Measurements from ENCODE around the gene INSR. TPM values are rescaled to one million over a fixed set of nuclear protein-coding genes. Genes with fewer than 3 reads are reported as not detected.

The INSR gene
- total and polyA plus RNA-seq, 8 donors, result 14.0 to 22.8 (median 18.2) TPM

DNA sequence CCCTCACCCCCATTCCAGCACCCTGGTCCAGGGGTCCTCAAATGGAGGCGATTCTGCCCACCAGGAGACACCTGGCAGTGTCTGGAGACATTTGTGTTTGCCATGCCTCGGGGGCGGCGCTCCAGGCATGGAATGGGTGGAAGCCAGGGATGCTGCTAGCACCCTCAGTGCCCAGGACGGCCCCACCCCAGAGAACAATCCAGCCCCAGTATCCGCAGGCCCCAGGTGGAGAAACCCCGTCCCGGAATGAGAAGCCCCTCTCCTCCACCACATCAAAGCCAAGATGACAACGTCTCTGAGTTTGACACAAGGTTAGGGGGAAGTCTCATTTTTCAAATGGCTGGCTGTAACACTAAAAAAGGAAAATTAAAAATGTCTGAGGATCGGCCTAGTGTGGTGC, 68.5 kb downstream of the INSR start:
- no peak for DNase-seq
- Histone ChIP-seq H3K36me3 (no peaks in the 10 kb centered on the region), H3K27ac (no peak overlapping the region), H3K4me3 (no peak overlapping the region), H3K4me1 (peaks cover 3 to 7% of the 10 kb centered on the region in 2 donors), H3K27me3 (no peaks in the 10 kb centered on the region), H3K9me3 (no peaks in the 10 kb centered on the region)
- no peak for ATAC-seq
- TF ChIP-seq, protein P1, sequence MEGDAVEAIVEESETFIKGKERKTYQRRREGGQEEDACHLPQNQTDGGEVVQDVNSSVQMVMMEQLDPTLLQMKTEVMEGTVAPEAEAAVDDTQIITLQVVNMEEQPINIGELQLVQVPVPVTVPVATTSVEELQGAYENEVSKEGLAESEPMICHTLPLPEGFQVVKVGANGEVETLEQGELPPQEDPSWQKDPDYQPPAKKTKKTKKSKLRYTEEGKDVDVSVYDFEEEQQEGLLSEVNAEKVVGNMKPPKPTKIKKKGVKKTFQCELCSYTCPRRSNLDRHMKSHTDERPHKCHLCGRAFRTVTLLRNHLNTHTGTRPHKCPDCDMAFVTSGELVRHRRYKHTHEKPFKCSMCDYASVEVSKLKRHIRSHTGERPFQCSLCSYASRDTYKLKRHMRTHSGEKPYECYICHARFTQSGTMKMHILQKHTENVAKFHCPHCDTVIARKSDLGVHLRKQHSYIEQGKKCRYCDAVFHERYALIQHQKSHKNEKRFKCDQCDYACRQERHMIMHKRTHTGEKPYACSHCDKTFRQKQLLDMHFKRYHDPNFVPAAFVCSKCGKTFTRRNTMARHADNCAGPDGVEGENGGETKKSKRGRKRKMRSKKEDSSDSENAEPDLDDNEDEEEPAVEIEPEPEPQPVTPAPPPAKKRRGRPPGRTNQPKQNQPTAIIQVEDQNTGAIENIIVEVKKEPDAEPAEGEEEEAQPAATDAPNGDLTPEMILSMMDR (IDR thresholded peaks at IDR 0.05), result no peak
- intact Hi-C loops (cut with DNase I), result no loop called here

DNA sequence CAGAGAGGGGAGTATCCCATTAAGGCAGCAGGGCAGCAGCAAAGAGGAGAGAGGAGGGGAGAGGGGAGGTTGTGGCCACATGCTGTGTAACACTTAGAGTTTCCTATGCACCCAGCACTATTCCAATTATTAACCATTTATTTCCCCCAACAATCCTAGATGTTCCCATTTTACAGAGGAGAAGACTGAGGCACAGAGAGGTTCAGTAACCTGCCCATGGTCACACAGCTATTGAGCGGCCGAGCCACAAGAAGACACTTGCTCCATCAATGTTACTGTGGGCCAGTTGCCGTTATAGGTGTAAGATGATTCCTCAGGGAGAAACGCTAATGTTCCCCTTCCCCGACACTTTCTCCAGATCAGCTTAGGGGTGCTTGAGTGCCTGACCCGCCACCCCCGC, 69.2 kb downstream of the INSR start:
- TF ChIP-seq, protein P1 (IDR thresholded peaks at IDR 0.05), result no peak
- intact Hi-C loops (cut with DNase I), result no loop called here
- H3K27ac ChIP-seq, result no peak overlapping the region

DNA sequence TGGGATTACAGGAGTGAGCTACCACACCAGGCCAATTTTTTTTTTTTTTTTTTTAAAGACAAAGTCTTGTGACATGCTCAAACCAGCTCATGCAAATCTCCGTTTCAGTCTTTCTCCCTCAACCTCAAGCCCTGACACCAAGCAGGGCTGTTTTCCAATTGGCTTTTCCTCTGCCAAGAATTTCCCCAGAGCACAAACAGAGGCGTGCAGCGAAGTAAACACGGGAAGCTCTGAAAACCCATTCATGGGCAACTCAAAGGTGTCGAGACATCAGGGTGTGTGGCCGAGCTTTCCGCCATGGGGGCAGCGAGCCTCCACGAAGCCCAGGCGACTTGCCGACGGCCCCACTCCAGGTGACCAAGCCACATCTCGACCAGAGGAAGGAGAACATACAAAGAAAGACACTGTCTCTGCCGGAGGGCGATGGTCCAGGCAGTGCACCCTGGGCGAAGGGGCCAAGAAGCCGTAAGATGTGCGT, 70.0 kb downstream of the INSR start:
- Histone ChIP-seq H3K4me1 (peaks cover 3 to 7% of the 10 kb centered on the region in 2 donors), H3K27ac (no peak overlapping the region), H3K36me3 (no peaks in the 10 kb centered on the region), H3K27me3 (no peaks in the 10 kb centered on the region), H3K4me3 (no peak overlapping the region), H3K9me3 (no peaks in the 10 kb centered on the region)
- intact Hi-C loops (cut with DNase I), result no loop called here
- ATAC-seq, result peak; percentile 75
- DNase-seq, result peak in 2 of 4 donors; percentile 74 to 86
- TF ChIP-seq, protein P1 (IDR thresholded peaks at IDR 0.05), result no peak

More for the DNA sequence above, 69.2 kb downstream of the INSR start:
- Histone ChIP-seq H3K9me3 (no peaks in the 10 kb centered on the region), H3K4me1 (peaks cover 3 to 7% of the 10 kb centered on the region in 2 donors), H3K36me3 (no peaks in the 10 kb centered on the region), H3K4me3 (no peak overlapping the region), H3K27me3 (no peaks in the 10 kb centered on the region)
- DNase-seq (no peak), ATAC-seq (no peak)

DNA sequence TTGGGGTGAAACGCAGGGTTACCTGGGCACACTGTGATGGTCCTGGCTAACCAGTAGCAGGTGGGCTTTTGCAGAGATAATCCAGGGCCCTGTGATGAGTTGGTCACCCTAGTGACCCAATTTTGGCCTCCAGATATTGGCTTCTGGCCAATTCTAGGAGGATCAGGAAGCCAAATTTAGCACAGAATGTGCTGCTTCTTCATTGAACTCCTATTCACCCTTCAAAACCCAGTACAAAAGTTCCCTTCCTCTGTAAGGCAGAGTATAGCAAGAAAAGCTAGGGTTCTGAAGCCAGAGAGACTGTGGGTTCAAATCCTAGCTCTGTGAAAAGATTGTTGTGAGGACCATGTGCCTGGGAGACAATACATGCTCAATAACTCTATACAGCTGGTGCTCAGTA, 70.8 kb downstream of the INSR start:
- Histone ChIP-seq H3K27me3 (no peaks in the 10 kb centered on the region), H3K36me3 (no peaks in the 10 kb centered on the region), H3K9me3 (no peaks in the 10 kb centered on the region), H3K4me1 (peaks cover 3 to 7% of the 10 kb centered on the region in 2 donors), H3K4me3 (no peak overlapping the region), H3K27ac (no peak overlapping the region)
- TF ChIP-seq, protein P1 (IDR thresholded peaks at IDR 0.05), result no peak
- no peak for DNase-seq
- intact Hi-C loops (cut with DNase I), result no loop called here
- no peak for ATAC-seq

DNA sequence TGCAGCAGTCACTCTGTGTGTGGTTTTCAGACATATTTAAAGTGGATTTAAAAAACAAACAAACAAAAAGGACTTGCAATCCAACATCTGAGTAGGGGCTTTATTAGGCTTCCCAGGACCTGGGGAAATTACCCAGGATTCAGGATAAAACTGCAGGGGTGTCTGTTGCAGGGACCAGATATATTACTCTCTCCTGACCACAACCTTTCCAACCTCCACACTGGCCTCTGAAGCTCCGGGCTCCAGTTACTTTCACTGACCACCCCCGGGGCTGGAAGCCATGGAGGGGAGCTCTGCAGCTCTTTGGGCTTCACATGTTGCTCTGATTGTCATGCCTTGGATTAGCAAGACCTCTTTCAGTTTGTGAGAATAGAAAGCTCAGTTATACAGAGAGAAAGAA, 75.2 kb downstream of the INSR start:
- Histone ChIP-seq H3K4me1 (no peaks in the 10 kb centered on the region), H3K36me3 (no peaks in the 10 kb centered on the region), H3K27me3 (no peaks in the 10 kb centered on the region), H3K9me3 (no peaks in the 10 kb centered on the region), H3K4me3 (no peak overlapping the region), H3K27ac (no peak overlapping the region)
- ATAC-seq, result no peak
- no peak for DNase-seq
- intact Hi-C loops (cut with DNase I), result no loop called here
- TF ChIP-seq, protein P1 (IDR thresholded peaks at IDR 0.05), result no peak

Measured in left lung (tissue), 10 donors.